Panc1 (cell line): Measurements from ENCODE around the gene ZNF609. TPM values are rescaled to one million over a fixed set of nuclear protein-coding genes. Genes with fewer than 3 reads are reported as not detected.

Source experiments
- ATAC-seq: fragments of 200-7000 bp; cut with Tn5 transposase; 2 replicates; pipeline ENCODE4 v1.9.1; 2020; ENCODE audit warnings: mild to moderate bottlenecking, moderate library complexity
- BruUV-seq: library from RNA; stranded (reverse); fragments of 400-500 nt; replicated peaks from 2 replicates; lab custom pipeline; 2021; lab: Mats Ljungman, UMichigan
- CTCF ChIA-PET: fragments of 300-600 bp; sonication (Branson Sonifier 250); formaldehyde crosslinking; loops from one replicate; lab custom pipeline; 2022; ENCODE audit warnings: antibody characterized with exemption; lab: Charles Lee
- POLR2A ChIA-PET: fragments of 300-600 bp; sonication (Branson Sonifier 250); formaldehyde crosslinking; loops from one replicate; lab custom pipeline; 2022; ENCODE audit warnings: antibody characterized with exemption; lab: Charles Lee
- DNase-seq: peaks from one replicate; pipeline ENCODE4 v3.0.0-alpha.2; 2010; ENCODE audit warnings: low read depth, low spot score
- H3K27ac ChIP-seq: 2 replicates; pipeline ENCODE4 v1.5.1; 2011; ENCODE audit warnings: mild to moderate bottlenecking, low read length, inconsistent platforms
- H3K27me3 ChIP-seq: fragments of 200-500 bp; sonication (Bioruptor generic); 2 replicates; pipeline ENCODE4 v1.6.0; 2014; ENCODE audit warnings: low read length, inconsistent platforms; ENCODE audit not compliant: control insufficient read depth, insufficient read depth
- H3K36me3 ChIP-seq: fragments of 200-500 bp; sonication (Bioruptor generic); 2 replicates; pipeline ENCODE4 v1.5.1; 2014; ENCODE audit warnings: inconsistent platforms, mild to moderate bottlenecking, low read length, moderate library complexity; ENCODE audit not compliant: control insufficient read depth, insufficient read depth
- H3K4me1 ChIP-seq: 2 replicates; pipeline ENCODE4 v1.5.1; 2011; ENCODE audit warnings: inconsistent platforms, mild to moderate bottlenecking, low read length, moderate library complexity; ENCODE audit not compliant: control insufficient read depth, insufficient read depth
- H3K4me3 ChIP-seq, 2 experiments: 2 replicates each; pipeline ENCODE4 v1.5.1; 2011 to 2012; ENCODE audit warnings: low read depth in 2 of 2, low read length in 2 of 2, mild to moderate bottlenecking in 2 of 2, inconsistent platforms in 1 of 2, moderate library complexity in 1 of 2
- H3K9me3 ChIP-seq: fragments of 200-500 bp; sonication (Bioruptor generic); 2 replicates; pipeline ENCODE4 v1.5.1; 2014; ENCODE audit warnings: low read depth, mild to moderate bottlenecking, inconsistent platforms, low read length, moderate library complexity; ENCODE audit not compliant: control insufficient read depth, insufficient read depth
- POLR2AphosphoS5 ChIP-seq: IDR thresholded peaks from 2 replicates; pipeline ENCODE4 v1.6.1; 2012; ENCODE audit warnings: mild to moderate bottlenecking, low read depth, low read length, moderate library complexity
- SIN3A ChIP-seq: IDR thresholded peaks from 2 replicates; pipeline ENCODE4 v1.6.1; 2012; ENCODE audit warnings: low read depth, mild to moderate bottlenecking, low read length, moderate library complexity, borderline replicate concordance; ENCODE audit not compliant: insufficient read depth
- TCF7L2 ChIP-seq: IDR thresholded peaks from 2 replicates; pipeline ENCODE4 v1.6.1; 2011; ENCODE audit warnings: mild to moderate bottlenecking, low read depth, low read length, inconsistent platforms
- in situ Hi-C: cut with HindIII; loops from 2 replicates; pipeline ENCODE4 v1.10.0; 2016; ENCODE audit warnings: low sequenced_read_pairs, low pct_unique_long_range_greater_than_20kb
- intact Hi-C: fragments of 100-400 bp; cut with micrococcal nuclease; formaldehyde crosslinking; loops from one replicate; pipeline ENCODE4 v1.10.0; 2022; ENCODE audit not compliant: unreplicated experiment
- total RNA-seq: library from RNA; stranded (reverse); gene quantifications from one replicate; pipeline ENCODE4 v1.2.1, GENCODE V29; 2021; ENCODE audit not compliant: unreplicated experiment
- TF ChIP-seq, protein P1 (sequence below), 2 experiments: IDR thresholded peaks; 2 replicates each; pipeline ENCODE4 v1.6.1; 2011 to 2012; ENCODE audit warnings: low read depth in 2 of 2, control low read depth in 1 of 2, low read length in 1 of 2, mild to moderate bottlenecking in 1 of 2, moderate library complexity in 1 of 2; ENCODE audit not compliant: insufficient read depth in 1 of 2
- TF ChIP-seq, protein P2 (sequence below): fragments of 450-650 bp; IDR thresholded peaks from 2 replicates; pipeline ENCODE4 v1.5.1; 2017; ENCODE audit warnings: mild to moderate bottlenecking

ZNF609 gene
- total RNA-seq, 1 experiment from 2014 or later: 47.2 TPM

DNA sequence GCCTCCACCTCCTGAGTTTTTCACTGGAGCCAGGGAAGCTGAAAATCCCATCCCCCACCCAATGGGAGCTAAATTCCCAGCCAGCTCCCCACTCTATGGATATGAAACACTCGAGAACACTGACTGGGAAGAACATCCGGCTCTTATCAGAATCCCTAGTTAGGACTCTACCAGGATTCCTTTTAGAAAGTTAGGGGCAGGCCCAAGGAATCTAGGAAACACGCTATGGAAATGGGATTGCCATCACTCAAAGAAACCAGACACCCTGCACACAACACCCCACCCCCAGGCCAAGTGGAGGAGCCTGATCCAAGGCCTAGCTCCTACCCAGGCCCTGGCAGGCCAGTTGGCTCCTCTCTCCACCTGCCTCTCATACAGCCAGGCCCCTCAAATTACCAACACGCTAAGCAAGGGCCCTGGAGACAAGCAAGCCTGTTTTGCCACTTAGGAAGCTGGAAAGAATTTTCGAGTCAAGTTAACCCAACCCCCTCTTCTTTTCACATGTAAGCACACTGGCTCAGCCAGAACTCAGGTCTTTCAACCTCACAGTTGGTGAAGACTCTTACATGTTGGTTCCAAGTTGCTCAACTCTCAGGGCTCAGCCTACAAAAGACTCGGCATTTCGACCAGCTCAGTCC, 239.5 kb downstream of the ZNF609 start:
- peaks cover 47% of the 10 kb centered on the region for H3K4me1 ChIP-seq

DNA sequence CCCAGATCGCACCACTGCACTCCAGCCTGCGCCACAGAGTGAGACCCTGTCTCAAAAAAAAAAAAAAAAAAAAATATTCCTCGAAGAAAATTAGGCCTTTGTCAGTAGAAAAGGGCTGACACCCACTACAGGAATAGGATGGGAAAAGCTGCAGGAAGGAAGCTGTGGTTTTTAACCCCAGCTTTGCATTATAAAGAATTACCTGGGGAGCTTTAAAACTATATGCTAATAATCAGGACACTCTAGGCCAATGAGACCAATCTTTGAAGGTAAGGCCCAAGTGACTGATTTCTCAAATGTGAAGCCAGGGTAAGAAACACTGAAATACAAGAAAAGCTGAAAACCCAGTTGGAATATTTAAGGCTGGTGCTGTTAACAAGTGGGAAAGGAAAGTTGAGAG, 240.7 kb downstream of the ZNF609 start:
- H3K27ac ChIP-seq: no peak overlapping the region
- no peaks in the 10 kb centered on the region for H3K9me3 ChIP-seq
- H3K4me3 ChIP-seq: no peak overlapping the region; a peak in 1 of 4 replicates
- no peaks in the 10 kb centered on the region for H3K27me3 ChIP-seq
- H3K36me3 ChIP-seq: no peaks in the 10 kb centered on the region; the same call in 1 of the 2 replicates
- TF ChIP-seq POLR2AphosphoS5 (no peak), TCF7L2 (no peak), SIN3A (no peak)
- TF ChIP-seq, protein P1, sequence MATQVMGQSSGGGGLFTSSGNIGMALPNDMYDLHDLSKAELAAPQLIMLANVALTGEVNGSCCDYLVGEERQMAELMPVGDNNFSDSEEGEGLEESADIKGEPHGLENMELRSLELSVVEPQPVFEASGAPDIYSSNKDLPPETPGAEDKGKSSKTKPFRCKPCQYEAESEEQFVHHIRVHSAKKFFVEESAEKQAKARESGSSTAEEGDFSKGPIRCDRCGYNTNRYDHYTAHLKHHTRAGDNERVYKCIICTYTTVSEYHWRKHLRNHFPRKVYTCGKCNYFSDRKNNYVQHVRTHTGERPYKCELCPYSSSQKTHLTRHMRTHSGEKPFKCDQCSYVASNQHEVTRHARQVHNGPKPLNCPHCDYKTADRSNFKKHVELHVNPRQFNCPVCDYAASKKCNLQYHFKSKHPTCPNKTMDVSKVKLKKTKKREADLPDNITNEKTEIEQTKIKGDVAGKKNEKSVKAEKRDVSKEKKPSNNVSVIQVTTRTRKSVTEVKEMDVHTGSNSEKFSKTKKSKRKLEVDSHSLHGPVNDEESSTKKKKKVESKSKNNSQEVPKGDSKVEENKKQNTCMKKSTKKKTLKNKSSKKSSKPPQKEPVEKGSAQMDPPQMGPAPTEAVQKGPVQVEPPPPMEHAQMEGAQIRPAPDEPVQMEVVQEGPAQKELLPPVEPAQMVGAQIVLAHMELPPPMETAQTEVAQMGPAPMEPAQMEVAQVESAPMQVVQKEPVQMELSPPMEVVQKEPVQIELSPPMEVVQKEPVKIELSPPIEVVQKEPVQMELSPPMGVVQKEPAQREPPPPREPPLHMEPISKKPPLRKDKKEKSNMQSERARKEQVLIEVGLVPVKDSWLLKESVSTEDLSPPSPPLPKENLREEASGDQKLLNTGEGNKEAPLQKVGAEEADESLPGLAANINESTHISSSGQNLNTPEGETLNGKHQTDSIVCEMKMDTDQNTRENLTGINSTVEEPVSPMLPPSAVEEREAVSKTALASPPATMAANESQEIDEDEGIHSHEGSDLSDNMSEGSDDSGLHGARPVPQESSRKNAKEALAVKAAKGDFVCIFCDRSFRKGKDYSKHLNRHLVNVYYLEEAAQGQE (IDR thresholded peaks at IDR 0.05; ENCODE audit: insufficient read depth in 1 of 2, low read depth in 2 of 2, low read length in 1 of 2): no peak
- TF ChIP-seq, protein P2, sequence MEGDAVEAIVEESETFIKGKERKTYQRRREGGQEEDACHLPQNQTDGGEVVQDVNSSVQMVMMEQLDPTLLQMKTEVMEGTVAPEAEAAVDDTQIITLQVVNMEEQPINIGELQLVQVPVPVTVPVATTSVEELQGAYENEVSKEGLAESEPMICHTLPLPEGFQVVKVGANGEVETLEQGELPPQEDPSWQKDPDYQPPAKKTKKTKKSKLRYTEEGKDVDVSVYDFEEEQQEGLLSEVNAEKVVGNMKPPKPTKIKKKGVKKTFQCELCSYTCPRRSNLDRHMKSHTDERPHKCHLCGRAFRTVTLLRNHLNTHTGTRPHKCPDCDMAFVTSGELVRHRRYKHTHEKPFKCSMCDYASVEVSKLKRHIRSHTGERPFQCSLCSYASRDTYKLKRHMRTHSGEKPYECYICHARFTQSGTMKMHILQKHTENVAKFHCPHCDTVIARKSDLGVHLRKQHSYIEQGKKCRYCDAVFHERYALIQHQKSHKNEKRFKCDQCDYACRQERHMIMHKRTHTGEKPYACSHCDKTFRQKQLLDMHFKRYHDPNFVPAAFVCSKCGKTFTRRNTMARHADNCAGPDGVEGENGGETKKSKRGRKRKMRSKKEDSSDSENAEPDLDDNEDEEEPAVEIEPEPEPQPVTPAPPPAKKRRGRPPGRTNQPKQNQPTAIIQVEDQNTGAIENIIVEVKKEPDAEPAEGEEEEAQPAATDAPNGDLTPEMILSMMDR: no peak
- in situ Hi-C loops: no loop called here
- no TSS peak for BruUV-seq
- no peak for ATAC-seq
- DNase-seq: no peak
- intact Hi-C loops: no loop called here
- H3K4me1 ChIP-seq: peaks cover 44% of the 10 kb centered on the region
- POLR2A ChIA-PET: interaction anchor here (0.6 kb wide), 1 partner anchor 125 kb away, joined by 5 read pairs; no protein-coding TSS in a partner anchor
- CTCF ChIA-PET: interaction anchor here (0.6 kb wide), 1 partner anchor 14 kb away, joined by 4 read pairs; no protein-coding TSS in a partner anchor

More for the DNA sequence above, 239.5 kb downstream of the ZNF609 start:
- intact Hi-C loops: no loop called here
- POLR2A ChIA-PET: no interaction called here
- Histone ChIP-seq H3K36me3 (no peaks in the 10 kb centered on the region; the same call in 1 of the 2 replicates), H3K27me3 (no peaks in the 10 kb centered on the region), H3K9me3 (no peaks in the 10 kb centered on the region), H3K4me3 (peak overlapping the region in 1 of 2 experiments; percentile 10; a peak in 1 of 4 replicates), H3K27ac (0 out of 2 replicates have a peak overlapping the region, but pooled peaks have one; percentile 23)
- no TSS peak for BruUV-seq
- in situ Hi-C loops: no loop called here
- TF ChIP-seq, protein P1 (IDR thresholded peaks at IDR 0.05; ENCODE audit: insufficient read depth in 1 of 2, low read depth in 2 of 2, low read length in 1 of 2): no peak
- 0 out of 2 replicates have a peak, but pooled peaks have one; percentile 20 for TF ChIP-seq POLR2AphosphoS5
- TF ChIP-seq SIN3A: no peak
- TF ChIP-seq TCF7L2: no peak
- TF ChIP-seq, protein P2: no peak
- CTCF ChIA-PET: no interaction called here
- DNase-seq (no peak), ATAC-seq (no peak)
